Adrenal gland (tissue), 5 donors: ENCODE results near the gene KIF6.

Experiments used
- POLR2A ChIP-seq, 2 donors: fragments of 450-650 bp; IDR thresholded peaks; one replicate each; pipeline ENCODE4 v1.6.1; 2017; ENCODE audit warnings: antibody characterized with exemption in 2 of 2, mild to moderate bottlenecking in 2 of 2, moderate library complexity in 1 of 2
- TF ChIP-seq, protein P1 (sequence below), 6 experiments: fragments of 450-650 bp in 4 of 6; fragments of 200-600 bp in 2 of 6; sonication (generic) in 1 of 6; IDR thresholded peaks; 1 replicate in 5 of 6; 2 replicates in 1 of 6; pipeline versions ENCODE4 v1.5.1 to v1.8.0; 2016 to 2021; ENCODE audit warnings: antibody characterized with exemption in 6 of 6, mild to moderate bottlenecking in 2 of 6, moderate library complexity in 1 of 6
- donor health status: DM: no; HTN: no; CAD: no.

DNA sequence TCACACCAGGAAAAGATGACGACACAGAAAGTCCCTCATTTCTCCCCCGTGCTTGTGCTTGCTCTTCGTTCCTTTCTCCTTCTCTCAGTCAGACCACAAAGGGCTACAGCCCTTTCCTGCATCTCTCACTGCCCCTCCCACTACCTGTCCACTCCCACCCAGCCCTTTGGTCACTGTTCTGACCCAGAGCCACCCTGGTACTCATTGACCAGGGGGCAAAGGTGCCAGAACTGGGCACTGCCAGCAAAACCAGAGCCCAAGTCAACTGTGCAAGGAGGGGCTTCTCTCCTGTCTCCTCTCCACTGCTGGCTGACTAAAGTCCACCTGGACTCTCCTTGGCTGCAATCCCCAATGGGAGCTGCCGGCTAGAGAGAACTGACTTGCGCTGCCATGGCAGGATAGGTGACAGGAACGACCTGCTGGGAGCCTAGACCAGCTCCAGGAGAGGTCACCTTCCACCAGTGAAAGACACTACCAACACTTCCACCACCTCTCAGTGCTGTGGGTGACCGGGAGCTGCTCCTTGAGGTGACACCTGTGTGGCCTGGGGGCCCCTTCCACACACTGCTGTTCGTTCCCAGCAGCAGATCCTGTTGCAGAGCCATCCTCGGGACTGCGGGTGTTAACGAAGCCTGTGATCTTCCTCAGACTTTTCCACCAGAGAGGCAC, 443.8 kb downstream of the KIF6 start:
- TF ChIP-seq, protein P1, sequence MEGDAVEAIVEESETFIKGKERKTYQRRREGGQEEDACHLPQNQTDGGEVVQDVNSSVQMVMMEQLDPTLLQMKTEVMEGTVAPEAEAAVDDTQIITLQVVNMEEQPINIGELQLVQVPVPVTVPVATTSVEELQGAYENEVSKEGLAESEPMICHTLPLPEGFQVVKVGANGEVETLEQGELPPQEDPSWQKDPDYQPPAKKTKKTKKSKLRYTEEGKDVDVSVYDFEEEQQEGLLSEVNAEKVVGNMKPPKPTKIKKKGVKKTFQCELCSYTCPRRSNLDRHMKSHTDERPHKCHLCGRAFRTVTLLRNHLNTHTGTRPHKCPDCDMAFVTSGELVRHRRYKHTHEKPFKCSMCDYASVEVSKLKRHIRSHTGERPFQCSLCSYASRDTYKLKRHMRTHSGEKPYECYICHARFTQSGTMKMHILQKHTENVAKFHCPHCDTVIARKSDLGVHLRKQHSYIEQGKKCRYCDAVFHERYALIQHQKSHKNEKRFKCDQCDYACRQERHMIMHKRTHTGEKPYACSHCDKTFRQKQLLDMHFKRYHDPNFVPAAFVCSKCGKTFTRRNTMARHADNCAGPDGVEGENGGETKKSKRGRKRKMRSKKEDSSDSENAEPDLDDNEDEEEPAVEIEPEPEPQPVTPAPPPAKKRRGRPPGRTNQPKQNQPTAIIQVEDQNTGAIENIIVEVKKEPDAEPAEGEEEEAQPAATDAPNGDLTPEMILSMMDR (IDR thresholded peaks at IDR 0.05): no peak
- no peak for TF ChIP-seq POLR2A (IDR thresholded peaks at IDR 0.05)
